Neural progenitor cell (in vitro differentiated cells): ENCODE data around the gene SAMD11. TPM values are rescaled to one million over a fixed set of nuclear protein-coding genes. Genes with fewer than 3 reads are reported as not detected.
A peak's percentile ranks its signal among the peaks of the same experiment; 100 is the strongest.

Experiments used
- DNase-seq: peaks from one replicate; pipeline ENCODE4 v3.0.0-alpha.2; 2016; ENCODE audit warnings: low spot score
- H2AFZ ChIP-seq: fragments of 200-600 bp; sonication (generic); replicated peaks from 2 replicates; pipeline ENCODE4 v1.6.1; 2016; ENCODE audit warnings: antibody characterized with exemption
- H3F3A ChIP-seq: fragments of 200-600 bp; sonication (generic); 2 replicates; pipeline ENCODE4 v1.6.1; 2016; ENCODE audit warnings: antibody characterized with exemption, low read depth
- H3K27ac ChIP-seq: fragments of 200-600 bp; sonication (generic); 2 replicates; pipeline ENCODE4 v1.5.1; 2016; ENCODE audit warnings: mild to moderate bottlenecking
- H3K27me3 ChIP-seq: fragments of 200-600 bp; sonication (generic); 2 replicates; pipeline ENCODE4 v1.6.1; 2016; ENCODE audit warnings: mild to moderate bottlenecking, moderate library complexity
- H3K36me3 ChIP-seq: fragments of 200-600 bp; sonication (generic); 2 replicates; pipeline ENCODE4 v1.5.1; 2016
- H3K4me1 ChIP-seq: fragments of 200-600 bp; sonication (generic); 2 replicates; pipeline ENCODE4 v1.6.1; 2016; ENCODE audit warnings: mixed run types
- H3K4me2 ChIP-seq: fragments of 200-600 bp; sonication (generic); 2 replicates; pipeline ENCODE4 v1.6.1; 2016
- H3K4me3 ChIP-seq: fragments of 200-600 bp; sonication (generic); 2 replicates; pipeline ENCODE4 v1.5.1; 2016
- H3K79me2 ChIP-seq: fragments of 200-600 bp; sonication (generic); 2 replicates; pipeline ENCODE4 v1.6.1; 2016; ENCODE audit warnings: low read depth
- H3K9ac ChIP-seq: fragments of 200-600 bp; sonication (generic); 2 replicates; pipeline ENCODE4 v1.6.1; 2016
- H3K9me3 ChIP-seq: fragments of 200-600 bp; sonication (generic); 2 replicates; pipeline ENCODE4 v1.5.1; 2016; ENCODE audit warnings: low read depth
- H4K20me1 ChIP-seq: fragments of 200-600 bp; sonication (generic); 2 replicates; pipeline ENCODE4 v1.6.1; 2016; ENCODE audit warnings: low read depth
- H3K27ac Mint-ChIP-seq: 3 replicates; pipeline ENCODE4 v1.8.0; 2021; ENCODE audit warnings: mixed read lengths
- H3K27me3 Mint-ChIP-seq: 2 replicates; pipeline ENCODE4 v1.8.0; 2022; ENCODE audit warnings: low read depth, mild to moderate bottlenecking, inconsistent platforms, moderate library complexity, mixed read lengths; ENCODE audit not compliant: insufficient read depth
- H3K36me3 Mint-ChIP-seq: 3 replicates; pipeline ENCODE4 v1.8.0; 2021; ENCODE audit warnings: mixed read lengths
- H3K4me1 Mint-ChIP-seq: 3 replicates; pipeline ENCODE4 v1.8.0; 2021; ENCODE audit warnings: mixed read lengths
- H3K4me3 Mint-ChIP-seq: 3 replicates; pipeline ENCODE4 v1.8.0; 2021; ENCODE audit warnings: mild to moderate bottlenecking, moderate library complexity, mixed read lengths
- H3K9me3 Mint-ChIP-seq: 3 replicates; pipeline ENCODE4 v1.8.0; 2020; ENCODE audit warnings: mixed read lengths
- EZH2 ChIP-seq: fragments of 200-600 bp; sonication (generic); IDR thresholded peaks from 2 replicates; pipeline ENCODE4 v1.6.1; 2017; ENCODE audit warnings: antibody characterized with exemption, mild to moderate bottlenecking, moderate library complexity
- EZH2phosphoT487 ChIP-seq: fragments of 200-600 bp; sonication (generic); IDR thresholded peaks from 2 replicates; pipeline ENCODE4 v1.6.1; 2017; ENCODE audit warnings: antibody characterized with exemption
- total RNA-seq: library from RNA; depleted of rRNA; stranded (reverse); fragments of >200 nt; gene quantifications from 2 replicates; pipeline ENCODE4 v1.2.3, GENCODE V29; 2015; ENCODE audit warnings: low replicate concordance
- TF ChIP-seq, protein P1 (sequence below): fragments of 200-600 bp; sonication (generic); IDR thresholded peaks from 2 replicates; pipeline ENCODE4 v1.5.1; 2017; ENCODE audit warnings: antibody characterized with exemption, mild to moderate bottlenecking

Gene SAMD11
- total RNA-seq, 1 donor from 2014 or later, result not detected

DNA sequence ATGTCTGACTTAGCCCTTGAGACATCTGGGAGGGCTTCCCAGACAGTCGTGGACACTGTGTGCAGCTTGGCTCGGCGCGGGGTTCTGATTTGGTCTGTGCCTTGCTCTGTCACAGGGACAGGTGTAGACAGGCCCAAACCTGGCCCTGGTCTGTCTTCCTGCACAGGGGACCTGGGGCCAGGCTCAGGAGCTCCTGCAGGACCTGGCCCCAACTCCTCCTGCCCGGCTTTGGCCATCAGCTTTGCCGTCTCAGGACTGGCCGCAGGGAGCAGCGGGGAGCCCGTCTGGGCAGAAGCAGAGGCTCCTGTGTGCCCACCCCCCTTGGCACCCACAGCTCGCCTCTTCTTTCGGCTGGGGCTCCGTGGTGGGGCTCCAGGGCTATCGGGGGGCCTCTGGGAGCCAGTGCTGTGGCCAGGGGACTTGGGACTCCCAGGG, 56.4 kb downstream of the SAMD11 start:
- Mint-ChIP-seq H3K27me3 (peaks cover 22% of the 10 kb centered on the region), H3K9me3 (peaks cover 4% of the 10 kb centered on the region), H3K4me1 (peaks cover 10% of the 10 kb centered on the region), H3K27ac (no peak overlapping the region), H3K36me3 (peaks cover 3% of the 10 kb centered on the region), H3K4me3 (no peak overlapping the region)
- DNase-seq, result no peak
- Histone ChIP-seq H3K27ac (no peak overlapping the region), H3K4me2 (no peak overlapping the region), H3K36me3 (no peaks in the 10 kb centered on the region), H4K20me1 (no peaks in the 10 kb centered on the region), H3K4me3 (no peak overlapping the region), H3K79me2 (no peaks in the 10 kb centered on the region), H3F3A (peaks cover 7% of the 10 kb centered on the region), H3K9ac (no peak overlapping the region), H3K9me3 (no peaks in the 10 kb centered on the region), H3K27me3 (peaks cover 62% of the 10 kb centered on the region), H2AFZ (no peak overlapping the region), H3K4me1 (no peaks in the 10 kb centered on the region)
- TF ChIP-seq EZH2phosphoT487, result no peak
- TF ChIP-seq EZH2, result no peak
- TF ChIP-seq, protein P1, sequence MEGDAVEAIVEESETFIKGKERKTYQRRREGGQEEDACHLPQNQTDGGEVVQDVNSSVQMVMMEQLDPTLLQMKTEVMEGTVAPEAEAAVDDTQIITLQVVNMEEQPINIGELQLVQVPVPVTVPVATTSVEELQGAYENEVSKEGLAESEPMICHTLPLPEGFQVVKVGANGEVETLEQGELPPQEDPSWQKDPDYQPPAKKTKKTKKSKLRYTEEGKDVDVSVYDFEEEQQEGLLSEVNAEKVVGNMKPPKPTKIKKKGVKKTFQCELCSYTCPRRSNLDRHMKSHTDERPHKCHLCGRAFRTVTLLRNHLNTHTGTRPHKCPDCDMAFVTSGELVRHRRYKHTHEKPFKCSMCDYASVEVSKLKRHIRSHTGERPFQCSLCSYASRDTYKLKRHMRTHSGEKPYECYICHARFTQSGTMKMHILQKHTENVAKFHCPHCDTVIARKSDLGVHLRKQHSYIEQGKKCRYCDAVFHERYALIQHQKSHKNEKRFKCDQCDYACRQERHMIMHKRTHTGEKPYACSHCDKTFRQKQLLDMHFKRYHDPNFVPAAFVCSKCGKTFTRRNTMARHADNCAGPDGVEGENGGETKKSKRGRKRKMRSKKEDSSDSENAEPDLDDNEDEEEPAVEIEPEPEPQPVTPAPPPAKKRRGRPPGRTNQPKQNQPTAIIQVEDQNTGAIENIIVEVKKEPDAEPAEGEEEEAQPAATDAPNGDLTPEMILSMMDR, result no peak

DNA sequence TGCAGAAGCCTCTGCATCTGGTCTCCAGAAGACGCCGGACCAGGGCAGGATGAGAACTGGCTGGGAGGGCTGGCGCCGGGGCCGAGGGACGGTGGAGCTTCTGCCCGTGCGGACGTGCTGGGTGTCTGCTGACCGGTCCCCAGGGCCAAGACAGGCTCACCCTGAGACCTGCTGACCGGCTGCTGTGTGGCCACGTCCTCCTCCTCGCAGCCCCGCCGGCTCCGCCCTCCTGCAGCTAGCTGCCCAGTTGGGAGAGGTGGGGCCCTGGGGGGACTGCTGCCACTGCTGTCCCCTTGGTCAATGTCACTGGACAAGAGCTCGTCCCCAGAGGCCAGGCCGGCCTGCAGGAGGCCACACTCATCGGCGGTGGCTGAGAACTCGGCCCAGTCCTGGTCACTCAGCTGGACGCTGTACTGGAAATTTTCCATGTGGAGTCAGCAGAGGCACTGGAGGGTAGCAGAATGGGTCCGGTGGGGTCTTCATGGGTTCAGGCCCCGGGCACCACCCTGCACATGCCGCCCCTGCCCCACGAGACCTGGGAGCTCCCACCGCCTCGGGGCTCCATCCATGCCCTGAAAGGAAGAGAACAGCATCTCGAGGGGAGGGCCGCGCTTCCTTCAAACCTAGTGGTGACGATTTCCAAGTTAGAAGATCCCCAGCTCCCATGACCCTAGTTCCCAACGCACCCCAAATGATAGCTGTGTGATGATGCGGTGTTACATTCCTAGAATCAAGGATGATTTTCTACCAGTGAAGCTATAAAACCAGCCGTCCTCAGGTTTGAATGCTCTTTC, 57.1 kb downstream of the SAMD11 start:
- H4K20me1 ChIP-seq, result no peaks in the 10 kb centered on the region
- Mint-ChIP-seq H3K9me3 (peaks cover 4% of the 10 kb centered on the region), H3K27me3 (peaks cover 19% of the 10 kb centered on the region), H3K4me3 (no peak overlapping the region), H3K4me1 (peaks cover 10% of the 10 kb centered on the region), H3K36me3 (peaks cover 3% of the 10 kb centered on the region), H3K27ac (peak overlapping the region; percentile 74)
- H3K27me3 ChIP-seq, result peaks cover 62% of the 10 kb centered on the region
- H3K4me1 ChIP-seq, result no peaks in the 10 kb centered on the region
- H3K9ac ChIP-seq, result no peak overlapping the region
- peak; percentile 3 for DNase-seq
- H3K4me3 ChIP-seq, result no peak overlapping the region
- H3K4me2 ChIP-seq, result no peak overlapping the region
- TF ChIP-seq EZH2phosphoT487, result no peak
- TF ChIP-seq, protein P1, result no peak
- no peak for TF ChIP-seq EZH2
- no peaks in the 10 kb centered on the region for H3K36me3 ChIP-seq
- H3K9me3 ChIP-seq, result no peaks in the 10 kb centered on the region
- H3K79me2 ChIP-seq, result no peaks in the 10 kb centered on the region
- no peak overlapping the region for H2AFZ ChIP-seq
- no peak overlapping the region for H3K27ac ChIP-seq
- H3F3A ChIP-seq, result peaks cover 6% of the 10 kb centered on the region

DNA sequence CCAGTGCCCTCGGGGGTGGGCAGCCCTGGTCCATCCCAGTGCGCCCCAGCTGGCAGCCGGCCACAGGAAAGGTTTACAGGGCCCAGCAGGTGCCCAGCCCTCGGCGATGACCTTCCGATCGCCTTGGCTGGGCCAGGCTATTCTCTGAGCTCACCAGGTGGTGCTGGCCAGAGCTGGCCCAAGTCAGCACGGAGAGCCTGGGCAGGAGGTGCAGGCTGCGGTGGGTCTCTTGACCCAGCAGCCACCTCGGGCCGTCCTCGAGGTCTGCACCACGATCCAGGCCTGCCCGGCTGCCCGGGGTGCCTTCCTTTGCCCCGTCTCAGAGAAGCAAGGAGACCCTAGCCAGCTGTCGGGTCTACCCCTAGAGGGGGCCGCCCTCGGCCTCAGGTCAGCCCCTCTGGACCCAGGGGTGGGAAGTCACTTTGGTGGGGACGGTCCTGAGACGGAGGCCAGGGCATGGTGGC, 57.8 kb downstream of the SAMD11 start:
- Mint-ChIP-seq H3K27ac (no peak overlapping the region), H3K27me3 (peaks cover 18% of the 10 kb centered on the region), H3K4me3 (no peak overlapping the region), H3K4me1 (peaks cover 11% of the 10 kb centered on the region), H3K9me3 (peaks cover 4% of the 10 kb centered on the region), H3K36me3 (peaks cover 3% of the 10 kb centered on the region)
- H3K27me3 ChIP-seq, result peaks cover 63% of the 10 kb centered on the region
- no peaks in the 10 kb centered on the region for H3K4me1 ChIP-seq
- no peaks in the 10 kb centered on the region for H3K36me3 ChIP-seq
- no peak overlapping the region for H3K9ac ChIP-seq
- no peak overlapping the region for H3K4me3 ChIP-seq
- H3F3A ChIP-seq, result no peaks in the 10 kb centered on the region
- no peaks in the 10 kb centered on the region for H3K79me2 ChIP-seq
- no peak overlapping the region for H3K4me2 ChIP-seq
- H3K27ac ChIP-seq, result no peak overlapping the region
- no peaks in the 10 kb centered on the region for H4K20me1 ChIP-seq
- H2AFZ ChIP-seq, result no peak overlapping the region
- TF ChIP-seq EZH2 (no peak), EZH2phosphoT487 (no peak)
- TF ChIP-seq, protein P1, result no peak
- no peaks in the 10 kb centered on the region for H3K9me3 ChIP-seq
- DNase-seq, result no peak
